A673 (cell line): ENCODE measurements around the gene DERL2. TPM values are rescaled to one million over a fixed set of nuclear protein-coding genes. Genes with fewer than 3 reads are reported as not detected.
A peak's percentile ranks its signal among the peaks of the same experiment; 100 is the strongest.
"Not testable (repeated sequence)": the region's sequence is repeated elsewhere in the genome, so short reads cannot be mapped to it uniquely, and the experiment has no call there.

Experiments used
- BruUV-seq: library from RNA; stranded (reverse); fragments of 400-500 nt; replicated peaks from 2 replicates; lab custom pipeline; 2021; lab: Mats Ljungman, UMichigan
- CTCF ChIA-PET: fragments of 300-600 bp; sonication (Branson Sonifier 250); formaldehyde crosslinking; loops from one replicate; lab custom pipeline; 2022; ENCODE audit warnings: antibody characterized with exemption; lab: Charles Lee
- POLR2A ChIA-PET: fragments of 300-600 bp; sonication (Branson Sonifier 250); formaldehyde crosslinking; loops from one replicate; lab custom pipeline; 2022; ENCODE audit warnings: antibody characterized with exemption; ENCODE audit not compliant: low non-redundant PET; lab: Charles Lee
- DNase-seq: peaks from one replicate; pipeline ENCODE4 v3.0.0-alpha.2; 2015; ENCODE audit warnings: low spot score
- H3K27ac ChIP-seq: fragments of 200-600 bp; sonication (generic); 2 replicates; pipeline ENCODE4 v1.5.1; 2016; ENCODE audit warnings: mixed run types, low read depth, mild to moderate bottlenecking, mixed read lengths, antibody characterized with exemption, low read length; ENCODE audit not compliant: poor library complexity, severe bottlenecking
- H3K27me3 ChIP-seq: fragments of 200-600 bp; sonication (generic); replicated peaks from 2 replicates; pipeline ENCODE4 v1.6.1; 2017; ENCODE audit warnings: mixed run types, low read depth, mild to moderate bottlenecking, mixed read lengths, antibody characterized with exemption, low read length; ENCODE audit not compliant: insufficient read depth, poor library complexity
- H3K36me3 ChIP-seq: fragments of 200-600 bp; sonication (generic); 2 replicates; pipeline ENCODE4 v1.6.1; 2016; ENCODE audit warnings: mixed run types, mild to moderate bottlenecking, mixed read lengths, antibody characterized with exemption, low read length; ENCODE audit not compliant: insufficient read depth, poor library complexity, severe bottlenecking
- H3K4me1 ChIP-seq: fragments of 200-600 bp; sonication (generic); 2 replicates; pipeline ENCODE4 v1.6.1; 2017; ENCODE audit warnings: mixed run types, mild to moderate bottlenecking, mixed read lengths, antibody characterized with exemption, low read length; ENCODE audit not compliant: insufficient read depth, poor library complexity, severe bottlenecking
- H3K4me3 ChIP-seq: fragments of 200-600 bp; sonication (generic); 2 replicates; pipeline ENCODE4 v1.5.1; 2016; ENCODE audit warnings: low read depth, mixed run types, mild to moderate bottlenecking, mixed read lengths, low read length; ENCODE audit not compliant: poor library complexity, severe bottlenecking
- H3K9me3 ChIP-seq: fragments of 200-600 bp; sonication (generic); 2 replicates; pipeline ENCODE4 v1.6.1; 2016; ENCODE audit warnings: mixed run types, low read depth, mild to moderate bottlenecking, mixed read lengths, antibody characterized with exemption, low read length; ENCODE audit not compliant: poor library complexity, severe bottlenecking
- EZH2 ChIP-seq: fragments of 200-600 bp; sonication (generic); IDR thresholded peaks from 2 replicates; pipeline ENCODE4 v1.6.1; 2017; ENCODE audit warnings: borderline replicate concordance, low read depth, mild to moderate bottlenecking, mixed read lengths, antibody characterized with exemption, low read length; ENCODE audit not compliant: poor library complexity, severe bottlenecking
- intact Hi-C: fragments of 100-400 bp; cut with micrococcal nuclease; formaldehyde crosslinking; loops from one replicate; pipeline ENCODE4 v1.10.0; 2022; ENCODE audit not compliant: unreplicated experiment
- total RNA-seq: library from RNA; stranded (reverse); gene quantifications from 2 replicates; pipeline ENCODE4 v1.2.3, GENCODE V29; 2021
- TF ChIP-seq, protein P1 (sequence below): fragments of 300-800, 200-600 bp; sonication (generic); conservative IDR thresholded peaks from 2 replicates; pipeline ENCODE4 v1.5.1; 2017; ENCODE audit warnings: low read depth, mild to moderate bottlenecking, antibody characterized with exemption, low read length, moderate library complexity, mixed read lengths

Gene DERL2
- total RNA-seq, 1 experiment from 2014 or later: 97.0 TPM

DNA sequence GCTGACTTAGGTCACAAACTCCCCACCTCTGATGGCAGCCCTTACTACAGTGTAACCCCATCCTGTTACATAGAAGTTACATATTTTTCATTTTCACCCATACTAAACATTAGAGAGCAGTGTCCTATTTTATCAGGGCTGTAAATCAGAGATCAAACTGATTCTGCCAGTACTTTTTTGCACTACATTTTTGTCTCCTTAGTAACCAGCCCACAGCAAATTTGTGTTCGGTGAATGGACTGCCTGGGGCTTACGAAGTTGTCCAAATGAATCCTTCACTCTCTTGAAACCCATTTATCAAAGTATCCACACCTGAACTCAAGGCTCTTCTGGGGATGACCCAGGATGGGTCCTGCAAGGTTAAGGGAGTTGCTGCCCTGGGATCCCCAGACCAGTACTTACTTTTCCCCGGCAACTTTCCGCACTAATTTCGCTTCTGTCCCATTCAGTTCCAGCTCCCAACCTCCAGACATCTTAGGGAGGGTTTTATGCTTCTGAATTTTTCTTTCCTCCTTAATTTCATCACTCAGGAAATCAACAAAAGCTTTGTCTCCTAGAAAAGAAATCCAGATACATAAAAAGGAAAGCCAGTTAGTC lies 48.2 kb downstream of the DERL2 start:
- intact Hi-C loops: loop anchor here (10.0 kb wide), 1 partner anchor 183 kb away; no protein-coding TSS in a partner anchor
- Histone ChIP-seq H3K27ac (peak overlapping the region; percentile 86), H3K36me3 (peaks cover 58% of the 10 kb centered on the region), H3K4me1 (peaks cover 21% of the 10 kb centered on the region), H3K27me3 (no peaks in the 10 kb centered on the region), H3K4me3 (peak overlapping the region; percentile 96), H3K9me3 (no peaks in the 10 kb centered on the region)
- no peak for DNase-seq
- ChIA-PET CTCF (no interaction called here), POLR2A (no interaction called here)
- no peak for TF ChIP-seq EZH2
- TF ChIP-seq, protein P1, sequence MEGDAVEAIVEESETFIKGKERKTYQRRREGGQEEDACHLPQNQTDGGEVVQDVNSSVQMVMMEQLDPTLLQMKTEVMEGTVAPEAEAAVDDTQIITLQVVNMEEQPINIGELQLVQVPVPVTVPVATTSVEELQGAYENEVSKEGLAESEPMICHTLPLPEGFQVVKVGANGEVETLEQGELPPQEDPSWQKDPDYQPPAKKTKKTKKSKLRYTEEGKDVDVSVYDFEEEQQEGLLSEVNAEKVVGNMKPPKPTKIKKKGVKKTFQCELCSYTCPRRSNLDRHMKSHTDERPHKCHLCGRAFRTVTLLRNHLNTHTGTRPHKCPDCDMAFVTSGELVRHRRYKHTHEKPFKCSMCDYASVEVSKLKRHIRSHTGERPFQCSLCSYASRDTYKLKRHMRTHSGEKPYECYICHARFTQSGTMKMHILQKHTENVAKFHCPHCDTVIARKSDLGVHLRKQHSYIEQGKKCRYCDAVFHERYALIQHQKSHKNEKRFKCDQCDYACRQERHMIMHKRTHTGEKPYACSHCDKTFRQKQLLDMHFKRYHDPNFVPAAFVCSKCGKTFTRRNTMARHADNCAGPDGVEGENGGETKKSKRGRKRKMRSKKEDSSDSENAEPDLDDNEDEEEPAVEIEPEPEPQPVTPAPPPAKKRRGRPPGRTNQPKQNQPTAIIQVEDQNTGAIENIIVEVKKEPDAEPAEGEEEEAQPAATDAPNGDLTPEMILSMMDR: no peak
- BruUV-seq: no TSS peak

DNA sequence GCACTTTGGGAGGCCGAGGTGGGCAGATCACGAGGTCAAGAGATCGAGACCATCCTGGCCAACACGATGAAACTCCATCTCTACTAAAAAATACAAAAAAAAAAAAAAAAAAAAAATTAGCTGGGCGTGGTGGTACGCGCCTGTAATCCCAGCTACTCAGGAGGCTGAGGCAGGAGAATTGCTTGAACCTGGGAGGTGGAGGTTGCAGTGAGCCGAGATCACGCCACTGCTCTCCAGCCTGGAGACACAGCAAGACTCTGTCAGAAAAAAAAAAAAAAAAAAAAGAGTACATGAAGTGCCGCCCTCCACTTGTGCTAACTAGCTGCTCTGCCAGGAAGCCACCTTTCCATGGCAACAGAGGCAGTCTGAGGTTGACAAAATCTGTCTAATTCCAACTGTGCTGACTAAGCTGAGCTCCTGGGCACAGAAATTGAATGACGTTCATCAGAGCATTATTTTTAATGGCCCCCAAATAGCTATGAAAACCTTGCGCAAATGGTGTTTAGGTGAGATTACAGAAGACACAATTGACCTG lies 50.1 kb downstream of the DERL2 start:
- Histone ChIP-seq H3K36me3 (peaks cover 72% of the 10 kb centered on the region), H3K4me1 (peaks cover 21% of the 10 kb centered on the region)
- BruUV-seq, CTCF ChIA-PET, H3K4me3 ChIP-seq, H3K27me3 ChIP-seq, H3K27ac ChIP-seq, H3K9me3 ChIP-seq: not testable (repeated sequence)
- intact Hi-C loops: loop anchor here (10.0 kb wide), 1 partner anchor 181 kb away; no protein-coding TSS in a partner anchor
- DNase-seq: peak; percentile 44
- POLR2A ChIA-PET: interaction anchor here (0.7 kb wide), 1 partner anchor 134 kb away, joined by 9 read pairs; no protein-coding TSS in a partner anchor

DNA sequence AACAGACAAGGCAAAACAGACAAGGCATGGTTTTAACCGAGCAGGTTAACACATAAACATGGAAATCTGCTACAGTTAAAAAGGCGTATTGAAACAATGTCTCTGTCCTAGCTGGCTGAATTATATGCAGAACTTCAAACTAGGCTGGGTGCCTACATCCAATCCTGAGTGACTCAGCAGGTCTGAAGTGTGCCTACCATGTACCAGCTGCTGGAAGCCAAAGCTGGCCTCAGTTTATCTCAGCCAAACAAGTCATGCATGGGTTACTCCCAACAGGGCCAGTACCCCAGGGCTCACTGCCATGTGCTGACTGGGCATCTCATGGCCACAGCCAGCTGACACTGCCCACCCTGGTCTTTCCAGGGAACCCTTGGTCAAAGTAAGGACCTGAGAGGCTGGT lies 51.0 kb downstream of the DERL2 start:
- intact Hi-C loops: loop anchor here (10.0 kb wide), 1 partner anchor 180 kb away; no protein-coding TSS in a partner anchor
- peak overlapping the region; percentile 20 for H3K27ac ChIP-seq

More for the DNA sequence above, 51.0 kb downstream of the DERL2 start:
- Histone ChIP-seq H3K4me3 (no peak overlapping the region), H3K4me1 (peaks cover 21% of the 10 kb centered on the region), H3K9me3 (no peaks in the 10 kb centered on the region), H3K27me3 (no peaks in the 10 kb centered on the region), H3K36me3 (peaks cover 80% of the 10 kb centered on the region)
- ChIA-PET POLR2A (no interaction called here), CTCF (no interaction called here)
- no peak for DNase-seq
- no TSS peak for BruUV-seq
- TF ChIP-seq EZH2: no peak
- TF ChIP-seq, protein P1: no peak
